T-cell (primary cell): ENCODE data around the gene NOD2. TPM values are rescaled to one million over a fixed set of nuclear protein-coding genes. Genes with fewer than 3 reads are reported as not detected.

Experiments used
- ATAC-seq, 4 experiments: fragments of 200-7000 bp in 3 of 4; fragments of 150-1000 bp in 1 of 4; cut with Tn5 transposase; replicated peaks in 1 of 4; 1 replicate in 3 of 4; 2 replicates in 1 of 4; pipeline ENCODE4 v1.10.0; 2021; ENCODE audit warnings: moderate library complexity in 3 of 4, mild to moderate bottlenecking in 2 of 4, moderate number of reproducible peaks in 1 of 4
- CTCF ChIA-PET, 2 donors: fragments of 300-600 bp; sonication (Branson Sonifier 250); formaldehyde crosslinking; loops; one replicate each; lab custom pipeline; 2022; ENCODE audit warnings: antibody characterized with exemption in 2 of 2; lab: Charles Lee
- POLR2A ChIA-PET, 2 donors: fragments of 300-600 bp; sonication (Branson Sonifier 250); formaldehyde crosslinking; loops; one replicate each; lab custom pipeline; 2022; ENCODE audit warnings: antibody characterized with exemption in 2 of 2; lab: Charles Lee
- DNase-seq, 35 experiments: peaks; one replicate each; pipeline versions ENCODE4 v3.0.0 to v3.0.0-alpha.2; 2013 to 2023
- H3K27ac ChIP-seq: one replicate; pipeline ENCODE4 v1.5.1; 2013; ENCODE audit warnings: low read length
- H3K27me3 ChIP-seq, 2 experiments: replicated peaks in 1 of 2; 1 replicate in 1 of 2; 2 replicates in 1 of 2; pipeline versions ENCODE4 v1.6.1 to v1.7.0; 2013; ENCODE audit warnings: low read length in 1 of 2, mixed read lengths in 1 of 2; ENCODE audit not compliant: control insufficient read depth in 2 of 2, insufficient read depth in 2 of 2; ENCODE audit errors: extremely low read depth in 1 of 2
- H3K36me3 ChIP-seq, 2 donors: 1 replicate in 1 of 2; 2 replicates in 1 of 2; pipeline versions ENCODE4 v1.6.1 to v1.7.0; 2013; ENCODE audit warnings: low read length in 1 of 2; ENCODE audit not compliant: control insufficient read depth in 2 of 2, insufficient read depth in 1 of 2; ENCODE audit errors: extremely low read depth in 1 of 2
- H3K4me1 ChIP-seq, 2 experiments: 1 replicate in 1 of 2; 2 replicates in 1 of 2; pipeline versions ENCODE4 v1.6.1 to v1.7.0; 2013; ENCODE audit warnings: low read length in 2 of 2, mixed read lengths in 1 of 2; ENCODE audit not compliant: insufficient read depth in 2 of 2, control insufficient read depth in 1 of 2; ENCODE audit errors: extremely low read depth in 1 of 2
- H3K4me3 ChIP-seq, 2 donors: 1 replicate in 1 of 2; 2 replicates in 1 of 2; pipeline versions ENCODE4 v1.5.1 to v1.7.0; 2013; ENCODE audit warnings: mild to moderate bottlenecking in 2 of 2, low read length in 1 of 2, moderate library complexity in 1 of 2; ENCODE audit not compliant: control insufficient read depth in 1 of 2; ENCODE audit errors: extremely low read depth in 1 of 2
- H3K9me3 ChIP-seq: 2 replicates; pipeline ENCODE4 v1.7.0; 2013
- H3K27ac Mint-ChIP-seq, 2 donors: one replicate each; pipeline ENCODE4 v1.8.0; 2020 to 2021; ENCODE audit warnings: mild to moderate bottlenecking in 2 of 2, mixed read lengths in 2 of 2
- H3K27me3 Mint-ChIP-seq, 2 donors: one replicate each; pipeline ENCODE4 v1.8.0; 2021 to 2022; ENCODE audit warnings: mixed read lengths in 2 of 2
- H3K36me3 Mint-ChIP-seq: one replicate; pipeline ENCODE4 v1.8.0; 2021; ENCODE audit warnings: mixed read lengths
- H3K4me1 Mint-ChIP-seq, 3 donors: one replicate each; pipeline ENCODE4 v1.8.0; 2020 to 2022; ENCODE audit warnings: mixed read lengths in 3 of 3, mild to moderate bottlenecking in 1 of 3
- H3K4me3 Mint-ChIP-seq, 3 donors: one replicate each; pipeline ENCODE4 v1.8.0; 2020 to 2022; ENCODE audit warnings: mild to moderate bottlenecking in 3 of 3, mixed read lengths in 3 of 3, moderate library complexity in 3 of 3
- H3K9me3 Mint-ChIP-seq, 3 donors: one replicate each; pipeline ENCODE4 v1.8.0; 2020 to 2022; ENCODE audit warnings: mixed read lengths in 3 of 3
- WGBS: methylation state at CpG from one replicate; pipeline ENCODE4 v1.1.5; 2013; ENCODE audit warnings: missing lambda C conversion rate; ENCODE audit not compliant: insufficient coverage; 5-methylcytosine and 5-hydroxymethylcytosine counted together
- total RNA-seq, 35 experiments: library from RNA in 6 of 35; stranded (reverse) in 6 of 35; fragments of 120-200 nt in 1 of 35; gene quantifications; one replicate each; pipeline versions ENCODE4 v1.2.1 to v1.2.4 and lab custom pipeline; 2013 to 2026

The NOD2 gene
- total RNA-seq, 5 donors from 2014 or later (not counting 1 experiment from before 2014, with no cell fraction given) = 2.4 to 7.6 (median 3.1) TPM

DNA sequence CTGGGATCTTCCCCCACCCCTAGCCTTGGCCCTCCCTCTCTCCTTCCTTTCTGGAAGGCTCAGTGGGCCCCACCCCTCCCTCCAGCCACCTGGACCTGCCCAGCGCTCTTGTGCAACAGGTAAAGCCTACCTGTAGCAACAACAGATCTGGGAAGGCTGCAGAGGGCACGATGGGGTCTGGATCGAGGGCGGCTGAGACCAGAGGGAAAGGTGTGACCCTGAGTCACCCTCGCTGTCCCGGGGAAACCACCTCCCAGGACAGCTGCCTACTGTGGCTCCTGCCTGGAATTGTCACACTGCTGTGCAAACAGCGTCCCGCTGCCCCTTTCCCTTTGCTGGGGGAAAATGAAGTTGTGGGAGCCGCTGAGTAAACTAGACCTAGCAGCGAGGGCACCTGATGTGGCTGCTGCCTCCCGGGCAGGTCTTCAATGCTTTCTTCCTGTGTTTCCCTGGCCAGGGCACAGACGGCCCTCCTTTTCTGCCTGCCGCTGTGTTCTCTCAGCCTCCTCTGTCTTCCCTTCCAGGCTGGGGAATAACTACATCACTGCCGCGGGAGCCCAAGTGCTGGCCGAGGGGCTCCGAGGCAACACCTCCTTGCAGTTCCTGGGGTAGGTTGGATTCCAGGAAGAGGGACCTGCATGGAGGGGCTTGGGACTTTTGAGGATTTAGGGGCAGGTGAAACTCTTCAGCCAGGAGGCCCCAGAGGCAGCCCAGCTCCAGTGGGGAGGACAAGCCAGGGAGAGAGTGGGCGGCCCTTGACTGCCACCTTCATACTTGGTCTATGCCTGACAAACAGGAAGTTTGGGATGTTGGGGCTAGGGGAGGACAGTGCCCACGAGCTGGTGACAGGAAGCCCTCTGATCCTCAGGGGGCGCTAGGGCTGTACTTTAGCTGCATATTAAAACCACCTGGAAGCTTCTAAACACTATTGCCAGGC, 26.3 kb downstream of the NOD2 start:
- Mint-ChIP-seq H3K36me3 (peaks cover 26% of the 10 kb centered on the region), H3K4me1 (peaks cover 45 to 51% (median 49%) of the 10 kb centered on the region in 3 donors), H3K27me3 (no peaks in the 10 kb centered on the region), H3K4me3 (peak overlapping the region in 1 of 3 donors; percentile 38), H3K27ac (peak overlapping the region; percentile 78 to 87), H3K9me3 (peaks cover 7 to 9% (median 8%) of the 10 kb centered on the region in 3 donors)
- peaks cover 0 to 5% of the 10 kb centered on the region in 2 donors for H3K36me3 ChIP-seq
- ChIA-PET POLR2A (interaction anchor here in 1 of 2 donors (0.9 kb wide), 1 partner anchor 22 kb away, joined by 5 read pairs; the partner anchor contains the start of gene CYLD), CTCF (interaction anchor here (1.0 to 2.2 kb wide), 8 partner anchors 22 to 87 kb away, joined by 3 to 9 read pairs (median 4); partner anchors contain the start of genes CYLD (in 1 of the 2) and SNX20 (in 1 of the 2))
- H3K4me1 ChIP-seq = peaks cover 17 to 36% of the 10 kb centered on the region in 2 experiments
- ATAC-seq = peak; percentile 61 to 86 (median 81)
- no peaks in the 10 kb centered on the region for H3K27me3 ChIP-seq
- DNase-seq = peak in 13 of 35 experiments; percentile 16 to 50 (median 32)
- H3K9me3 ChIP-seq = no peaks in the 10 kb centered on the region
- H3K27ac ChIP-seq = no peak overlapping the region
- 77% methylated on average over 11 of the region's 20 CpGs for WGBS
- no peak overlapping the region for H3K4me3 ChIP-seq

DNA sequence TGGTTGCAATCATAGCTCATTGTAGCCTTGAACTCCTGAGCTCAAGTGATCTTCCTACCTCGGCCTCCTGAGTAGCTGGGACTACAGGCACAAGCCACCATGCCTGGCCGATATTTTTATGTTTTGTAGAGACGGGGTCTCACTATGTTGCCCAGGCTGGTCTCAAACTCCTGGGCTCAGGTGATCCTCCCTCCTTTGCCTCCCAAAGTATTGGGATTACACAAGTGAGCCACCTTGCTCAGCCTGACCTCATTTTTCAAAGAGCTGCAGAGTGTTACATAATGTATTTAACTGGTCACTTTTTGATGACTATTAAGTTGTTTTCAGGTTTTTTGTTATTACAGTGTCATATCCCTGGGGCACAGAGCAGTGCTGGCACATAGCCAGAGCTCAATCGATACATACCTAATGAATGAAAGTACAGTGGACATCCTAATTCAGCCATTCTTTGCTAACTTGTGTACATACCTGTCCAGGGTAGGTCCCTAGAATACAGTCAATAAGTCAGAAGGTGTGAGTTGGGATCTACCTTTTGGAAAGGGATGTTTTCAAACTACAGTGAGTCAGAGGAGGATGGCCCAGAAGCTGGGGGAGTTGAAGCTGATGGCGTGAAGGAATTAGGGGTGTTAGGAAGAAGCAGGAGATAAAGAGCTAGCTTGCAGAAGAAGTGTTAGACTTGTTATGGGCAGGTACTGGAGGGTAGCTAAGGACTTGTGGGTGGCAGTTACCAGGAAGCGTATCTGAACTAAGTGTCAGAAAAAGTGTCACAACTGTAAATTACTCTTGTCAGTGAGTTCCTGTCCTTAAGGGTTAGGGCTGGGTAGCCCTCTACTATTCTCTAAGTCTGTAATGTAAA, 28.4 kb downstream of the NOD2 start:
- peaks cover 7 to 9% (median 8%) of the 10 kb centered on the region in 3 donors for H3K9me3 Mint-ChIP-seq
- H3K36me3 Mint-ChIP-seq = peaks cover 37% of the 10 kb centered on the region
- H3K27ac ChIP-seq = peak overlapping the region; percentile 67
- no peaks in the 10 kb centered on the region for H3K27me3 Mint-ChIP-seq
- peaks cover 45 to 51% (median 48%) of the 10 kb centered on the region in 3 donors for H3K4me1 Mint-ChIP-seq
- H3K4me3 Mint-ChIP-seq = peak overlapping the region in 1 of 3 donors; percentile 24
- POLR2A ChIA-PET = no interaction called here
- DNase-seq (peak in 3 of 35 experiments; percentile 4 to 56 (median 16)), ATAC-seq (peak; percentile 36 to 74 (median 68))
- WGBS = 81% methylated on average over 3 of the region's 6 CpGs
- H3K36me3 ChIP-seq = peaks cover 5 to 8% of the 10 kb centered on the region in 2 donors
- no peaks in the 10 kb centered on the region for H3K27me3 ChIP-seq
- peak overlapping the region; percentile 86 to 90 for H3K27ac Mint-ChIP-seq
- H3K4me1 ChIP-seq = peaks cover 16 to 36% of the 10 kb centered on the region in 2 experiments
- CTCF ChIA-PET = interaction anchor here (0.6 to 2.2 kb wide), 6 partner anchors 21 to 85 kb away, joined by 3 to 9 read pairs (median 4); no protein-coding TSS in a partner anchor
- no peak overlapping the region for H3K4me3 ChIP-seq
- no peaks in the 10 kb centered on the region for H3K9me3 ChIP-seq

DNA sequence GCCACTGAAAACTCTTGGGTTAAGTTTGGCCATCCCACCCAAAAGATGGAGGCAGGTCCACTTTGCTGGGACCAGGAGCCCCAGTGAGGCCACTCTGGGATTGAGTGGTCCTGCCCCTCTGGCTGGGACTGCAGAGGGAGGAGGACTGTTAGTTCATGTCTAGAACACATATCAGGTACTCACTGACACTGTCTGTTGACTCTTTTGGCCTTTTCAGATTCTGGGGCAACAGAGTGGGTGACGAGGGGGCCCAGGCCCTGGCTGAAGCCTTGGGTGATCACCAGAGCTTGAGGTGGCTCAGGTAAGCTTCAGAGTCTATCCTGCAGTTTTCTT, 29.0 kb downstream of the NOD2 start:
- POLR2A ChIA-PET = no interaction called here
- Histone ChIP-seq H3K4me1 (peaks cover 16 to 36% of the 10 kb centered on the region in 2 experiments), H3K4me3 (no peak overlapping the region), H3K27me3 (no peaks in the 10 kb centered on the region), H3K36me3 (peaks cover 5 to 8% of the 10 kb centered on the region in 2 donors), H3K27ac (peak overlapping the region; percentile 67), H3K9me3 (no peaks in the 10 kb centered on the region)
- H3K4me3 Mint-ChIP-seq = peak overlapping the region in 1 of 3 donors; percentile 24
- H3K27me3 Mint-ChIP-seq = no peaks in the 10 kb centered on the region
- peak overlapping the region; percentile 86 to 90 for H3K27ac Mint-ChIP-seq
- WGBS = 80% methylated on average over 1 of the region's 1 CpG
- DNase-seq = no peak
- CTCF ChIA-PET = interaction anchor here (0.6 to 1.0 kb wide), 6 partner anchors 19 to 1126 kb away, joined by 3 to 5 read pairs (median 4); no protein-coding TSS in a partner anchor
- peaks cover 36% of the 10 kb centered on the region for H3K36me3 Mint-ChIP-seq
- H3K9me3 Mint-ChIP-seq = peaks cover 7 to 9% (median 8%) of the 10 kb centered on the region in 3 donors
- H3K4me1 Mint-ChIP-seq = peaks cover 43 to 46% (median 44%) of the 10 kb centered on the region in 3 donors
- peak in 1 of 4 experiments; percentile 30 for ATAC-seq

DNA sequence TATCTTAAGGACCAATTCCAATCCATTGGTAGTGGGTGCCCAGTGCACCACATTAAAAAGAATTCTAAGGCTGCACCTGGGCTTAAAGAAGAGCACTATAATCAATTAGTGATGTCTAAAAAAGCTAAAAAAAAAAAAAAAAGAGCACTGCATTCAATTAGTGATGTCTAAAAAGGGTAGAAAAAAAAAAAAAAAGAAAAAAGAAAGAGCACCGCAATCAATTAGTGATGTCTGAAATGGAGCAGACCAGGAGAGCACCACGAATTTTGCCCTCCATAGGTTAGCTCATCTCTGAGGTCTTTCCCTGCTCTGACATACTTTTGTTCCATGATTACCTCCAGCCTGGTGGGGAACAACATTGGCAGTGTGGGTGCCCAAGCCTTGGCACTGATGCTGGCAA, 29.6 kb downstream of the NOD2 start:
- Histone ChIP-seq H3K27ac (peak overlapping the region; percentile 67), H3K4me3 (no peak overlapping the region), H3K36me3 (peaks cover 5 to 8% of the 10 kb centered on the region in 2 donors), H3K4me1 (peaks cover 16 to 36% of the 10 kb centered on the region in 2 experiments), H3K9me3 (no peaks in the 10 kb centered on the region), H3K27me3 (no peaks in the 10 kb centered on the region)
- no peak for DNase-seq
- Mint-ChIP-seq H3K9me3 (peaks cover 7 to 9% (median 8%) of the 10 kb centered on the region in 3 donors), H3K27me3 (no peaks in the 10 kb centered on the region), H3K36me3 (peaks cover 34% of the 10 kb centered on the region), H3K4me1 (peaks cover 41 to 43% (median 41%) of the 10 kb centered on the region in 3 donors), H3K4me3 (peak overlapping the region in 1 of 3 donors; percentile 24), H3K27ac (peak overlapping the region in 1 of 2 donors; percentile 90)
- ChIA-PET POLR2A (interaction anchor here in 1 of 2 donors (1.6 kb wide), 1 partner anchor 19 kb away, joined by 5 read pairs; the partner anchor contains the start of gene CYLD), CTCF (interaction anchor here (0.6 to 0.7 kb wide), 3 partner anchors 18 to 1127 kb away, joined by 3 to 5 read pairs (median 4); no protein-coding TSS in a partner anchor)
- ATAC-seq = no peak
- WGBS = 100% methylated on average over 1 of the region's 2 CpGs

DNA sequence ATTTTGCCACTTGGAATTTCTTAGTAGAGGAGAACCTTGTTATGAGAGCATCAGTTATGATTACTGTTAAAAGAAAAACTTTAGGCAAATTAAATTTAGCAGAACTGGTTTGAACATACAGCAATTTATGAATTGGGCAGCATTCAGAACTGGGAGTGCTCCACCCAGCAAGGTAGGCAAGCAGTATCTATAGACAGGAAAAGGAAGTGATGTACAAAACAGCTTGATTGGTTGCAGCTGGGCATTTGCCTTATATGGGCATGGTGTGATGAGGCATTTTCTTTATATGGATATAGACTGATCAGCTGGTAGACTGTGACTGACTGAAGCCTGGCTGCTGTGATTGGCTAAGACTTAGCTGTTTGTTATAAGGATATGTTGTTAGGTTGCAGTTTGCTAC, 30.9 kb downstream of the NOD2 start:
- Mint-ChIP-seq H3K27me3 (no peaks in the 10 kb centered on the region), H3K9me3 (peaks cover 7 to 9% (median 8%) of the 10 kb centered on the region in 3 donors), H3K36me3 (peaks cover 41% of the 10 kb centered on the region), H3K4me1 (peaks cover 34 to 37% (median 37%) of the 10 kb centered on the region in 3 donors), H3K4me3 (no peak overlapping the region), H3K27ac (peak overlapping the region in 1 of 2 donors; percentile 30)
- ATAC-seq (peak in 1 of 4 experiments; percentile 25), DNase-seq (no peak)
- ChIA-PET CTCF (interaction anchor here in 1 of 2 donors (1.1 to 1.4 kb wide), 2 partner anchors 17 to 32 kb away, joined by 3 read pairs; partner anchors contain the start of gene CYLD), POLR2A (interaction anchor here in 1 of 2 donors (0.6 to 1.6 kb wide), 2 partner anchors 13 to 17 kb away, joined by 3 to 5 read pairs; partner anchors contain the start of gene CYLD)
- Histone ChIP-seq H3K4me1 (peaks cover 16 to 36% of the 10 kb centered on the region in 2 experiments), H3K27ac (no peak overlapping the region), H3K36me3 (peaks cover 2 to 8% of the 10 kb centered on the region in 2 donors), H3K27me3 (no peaks in the 10 kb centered on the region), H3K9me3 (no peaks in the 10 kb centered on the region), H3K4me3 (no peak overlapping the region)
